GM12878 (cell line): Measurements from ENCODE around the gene PPP1R10. TPM values are rescaled to one million over a fixed set of nuclear protein-coding genes. Genes with fewer than 3 reads are reported as not detected.

Experiments used
- BCL3 ChIP-seq: IDR thresholded peaks from 2 replicates; pipeline ENCODE4 v1.6.1; 2011; ENCODE audit warnings: borderline replicate concordance, low read depth, mild to moderate bottlenecking, moderate library complexity, low read length; ENCODE audit not compliant: insufficient read depth, poor library complexity, severe bottlenecking
- E4F1 ChIP-seq: fragments of 450-650 bp; IDR thresholded peaks from 2 replicates; pipeline ENCODE4 v1.6.1; 2018; ENCODE audit warnings: borderline replicate concordance, mild to moderate bottlenecking; ENCODE audit not compliant: partially characterized antibody
- JUND ChIP-seq: IDR thresholded peaks from 2 replicates; pipeline ENCODE4 v1.6.1; 2012; ENCODE audit warnings: low read depth, mild to moderate bottlenecking, low read length, improper control_type of control experiment, moderate library complexity
- POU2F2 ChIP-seq: IDR thresholded peaks from 3 replicates; pipeline ENCODE4 v1.6.1; 2011; ENCODE audit warnings: low read depth, mild to moderate bottlenecking, low read length, borderline replicate concordance
- RELB ChIP-seq: fragments of 450-650 bp; IDR thresholded peaks from 2 replicates; pipeline ENCODE4 v1.6.1; 2017; ENCODE audit warnings: low read depth, mild to moderate bottlenecking, moderate library complexity
- polyA plus RNA-seq, 11 experiments: library from polyadenylated mRNA; depleted of rRNA in 4 of 11; unstranded in 6 of 11; stranded (reverse) in 5 of 11; fragments of >200 nt; fragmentation: Nextera tagmentation in 4 of 11; fragmentation: Illumina TruSeq in 1 of 11; extraction: Ambion mirVana in 4 of 11; extraction: Trizol in 1 of 11; gene quantifications; 1 replicate in 1 of 11; 2 replicates in 10 of 11; pipeline versions ENCODE4 v1.2.1 to v1.2.3, GENCODE V29; 2011 to 2016; ENCODE audit warnings: inconsistent platforms in 2 of 11, missing spikeins in 2 of 11, low read depth in 1 of 11
- total RNA-seq, 4 experiments: library from RNA; depleted of rRNA in 3 of 4; stranded (reverse); fragments of >200 nt in 3 of 4; fragmentation: Illumina TruSeq in 1 of 4; extraction: Trizol in 1 of 4; gene quantifications; 2 replicates each; pipeline versions ENCODE4 v1.2.1 to v1.2.3, GENCODE V29; 2013 to 2021

PPP1R10 gene
- total and polyA plus RNA-seq, 10 of the 15 experiments (the other 5 are each of a cell fraction or from before 2014, with no cell fraction given), result 11.3 to 83.8 (median 41.2) TPM

DNA sequence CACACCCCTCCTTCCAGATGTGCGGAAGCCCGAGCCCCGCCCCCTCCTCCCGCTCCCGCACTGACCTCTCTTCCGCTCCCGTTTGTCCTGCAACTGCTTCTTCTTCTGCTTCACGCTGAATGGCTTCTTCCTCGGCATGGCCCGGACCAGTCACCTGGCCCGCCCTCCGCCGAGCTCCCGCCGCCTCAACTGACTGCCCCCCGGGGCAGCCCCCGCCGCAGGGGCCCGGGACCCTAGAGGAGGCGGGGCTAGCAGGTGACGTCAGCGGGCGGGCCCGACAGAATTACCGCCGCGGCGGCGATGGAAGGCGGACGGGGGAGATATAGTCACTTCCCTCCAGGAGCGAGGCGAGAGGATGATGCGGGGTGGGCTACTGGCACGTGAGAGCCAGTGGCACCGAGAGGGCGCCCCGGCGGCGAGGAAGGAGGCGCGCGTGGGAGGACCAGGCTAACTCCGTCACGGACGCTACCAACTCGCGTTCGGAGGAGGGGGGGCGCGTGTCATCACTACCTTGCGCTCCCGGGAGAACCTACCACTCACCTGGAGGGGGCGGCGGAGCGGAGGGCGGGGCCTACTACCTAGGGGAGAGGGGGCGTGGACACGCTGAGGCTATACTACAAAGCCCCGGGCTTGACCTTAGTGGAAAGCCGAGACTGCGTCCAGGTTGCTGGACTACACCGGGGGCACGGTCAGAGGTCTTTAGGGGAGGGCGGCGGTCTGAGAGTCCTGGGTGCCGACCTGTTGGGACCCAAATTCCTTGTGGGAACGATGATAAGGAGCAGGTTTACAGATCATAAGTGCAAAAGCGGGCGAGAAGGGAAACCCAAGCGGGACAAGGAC is 60.8 kb downstream of the PPP1R10 start, which contains the start of gene GNL1 (continued):
- TF ChIP-seq POU2F2, result 0 out of 3 replicates have a peak, but pooled peaks have one; percentile 35
- TF ChIP-seq JUND, result peak; percentile 98
- TF ChIP-seq E4F1, result peak; percentile 8
- no peak for TF ChIP-seq RELB
- no peak for TF ChIP-seq BCL3
